SK-N-SH treated with all-trans-retinoic acid at 6 μM for 48 hours (cell line): ENCODE results near the gene NAA10.

Source experiments
- ATAC-seq: fragments of 200-7000 bp; cut with Tn5 transposase; 3 replicates; pipeline ENCODE4 v1.9.1; 2020; ENCODE audit warnings: mild to moderate bottlenecking, moderate library complexity
- ARNTL ChIP-seq: fragments of 450-650 bp; formaldehyde crosslinking; IDR thresholded peaks from 2 replicates; pipeline ENCODE4 v1.5.0; 2020; ENCODE audit warnings: low read depth, mild to moderate bottlenecking, moderate library complexity, borderline replicate concordance
- BACH2 ChIP-seq: fragments of 250-450 bp; sonication (Bioruptor Pico); IDR thresholded peaks from 2 replicates; pipeline ENCODE4 v1.9.0; 2021; ENCODE audit warnings: mild to moderate bottlenecking, borderline replicate concordance
- CSDC2 ChIP-seq: fragments of 250-450 bp; sonication (Bioruptor Pico); IDR thresholded peaks from 2 replicates; pipeline ENCODE4 v1.5.0; 2020; ENCODE audit warnings: mild to moderate bottlenecking, moderate library complexity
- CSRNP3 ChIP-seq: fragments of 250-450 bp; sonication (Bioruptor Pico); IDR thresholded peaks from 2 replicates; pipeline ENCODE4 v1.5.1; 2021; ENCODE audit warnings: mild to moderate bottlenecking, moderate library complexity
- ESRRG ChIP-seq: fragments of 250-450 bp; sonication (Bioruptor Pico); IDR thresholded peaks from 2 replicates; pipeline ENCODE4 v1.6.1; 2021; ENCODE audit warnings: mild to moderate bottlenecking
- GLIS3 ChIP-seq: fragments of 250-450 bp; sonication (Bioruptor Pico); IDR thresholded peaks from 2 replicates; pipeline ENCODE4 v1.5.0; 2020; ENCODE audit warnings: mild to moderate bottlenecking, moderate library complexity
- ISL1 ChIP-seq: fragments of 250-450 bp; sonication (Bioruptor Pico); IDR thresholded peaks from 2 replicates; pipeline ENCODE4 v2.1.2; 2022; ENCODE audit warnings: mild to moderate bottlenecking, moderate library complexity
- OSR1 ChIP-seq: fragments of 250-450 bp; sonication (Bioruptor Pico); IDR thresholded peaks from 2 replicates; pipeline ENCODE4 v1.8.0; 2022; ENCODE audit warnings: moderate library complexity, mild to moderate bottlenecking, inconsistent platforms
- POU6F1 ChIP-seq: fragments of 250-450 bp; sonication (Bioruptor Pico); IDR thresholded peaks from 2 replicates; pipeline ENCODE4 v1.8.0; 2021; ENCODE audit warnings: low read depth, mild to moderate bottlenecking, moderate library complexity, borderline replicate concordance
- PPARA ChIP-seq: fragments of 250-450 bp; sonication (Bioruptor Pico); IDR thresholded peaks from 2 replicates; pipeline ENCODE4 v1.5.0; 2020; ENCODE audit warnings: mild to moderate bottlenecking, borderline replicate concordance
- RARB ChIP-seq: fragments of 250-450 bp; sonication (Bioruptor Pico); IDR thresholded peaks from 2 replicates; pipeline ENCODE4 v1.8.0; 2021; ENCODE audit warnings: mild to moderate bottlenecking, moderate library complexity
- SNAI2 ChIP-seq: fragments of 250-450 bp; sonication (Bioruptor Pico); IDR thresholded peaks from 2 replicates; pipeline ENCODE4 v1.5.0; 2020; ENCODE audit warnings: mild to moderate bottlenecking, moderate library complexity
- TCF4 ChIP-seq: fragments of 250-450 bp; sonication (Bioruptor Pico); IDR thresholded peaks from 2 replicates; pipeline ENCODE4 v1.8.0; 2021; ENCODE audit warnings: mild to moderate bottlenecking, moderate library complexity, borderline replicate concordance
- TOX ChIP-seq: fragments of 250-450 bp; sonication (Bioruptor Pico); IDR thresholded peaks from 2 replicates; pipeline ENCODE4 v1.8.0; 2021; ENCODE audit warnings: mild to moderate bottlenecking, moderate library complexity, borderline replicate concordance
- ZC3H10 ChIP-seq: fragments of 250-450 bp; sonication (Bioruptor Pico); IDR thresholded peaks from 2 replicates; pipeline ENCODE4 v1.5.1; 2021; ENCODE audit warnings: mild to moderate bottlenecking, moderate library complexity
- ZFP3 ChIP-seq: fragments of 250-450 bp; sonication (Bioruptor Pico); IDR thresholded peaks from 2 replicates; pipeline ENCODE4 v1.5.0; 2020; ENCODE audit warnings: mild to moderate bottlenecking, moderate library complexity
- ZFP30 ChIP-seq: fragments of 450-650 bp; formaldehyde crosslinking; IDR thresholded peaks from 2 replicates; pipeline ENCODE4 v1.5.0; 2022; ENCODE audit warnings: mild to moderate bottlenecking, moderate library complexity
- ZNF565 ChIP-seq: fragments of 450-650 bp; formaldehyde crosslinking; conservative IDR thresholded peaks from 2 replicates; pipeline ENCODE4 v1.5.0; 2020; ENCODE audit warnings: low read depth, mild to moderate bottlenecking, moderate library complexity
- ZNF70 ChIP-seq: fragments of 450-650 bp; formaldehyde crosslinking; IDR thresholded peaks from 2 replicates; pipeline ENCODE4 v1.5.0; 2020; ENCODE audit warnings: mild to moderate bottlenecking, moderate library complexity
- ZNF8 ChIP-seq: fragments of 450-650 bp; formaldehyde crosslinking; IDR thresholded peaks from 2 replicates; pipeline ENCODE4 v1.5.0; 2020; ENCODE audit warnings: mild to moderate bottlenecking, moderate library complexity
- TF ChIP-seq, protein P1 (sequence below): fragments of 250-450 bp; sonication (Bioruptor Pico); IDR thresholded peaks from 2 replicates; pipeline ENCODE4 v1.5.1; 2020; ENCODE audit warnings: low read depth, mild to moderate bottlenecking, moderate library complexity
- TF ChIP-seq, protein P2 (sequence below): fragments of 250-450 bp; sonication (Bioruptor Pico); IDR thresholded peaks from 2 replicates; pipeline ENCODE4 v1.5.0; 2020; ENCODE audit warnings: mild to moderate bottlenecking, moderate library complexity

Gene NAA10

GRCh38 chrX:153928846-153929245, 6.0 kb downstream of the NAA10 start:
- TF ChIP-seq CSDC2 (CRISPR knock-in tag) = no peak
- TF ChIP-seq GLIS3 (CRISPR knock-in tag) = no peak
- TF ChIP-seq ISL1 = no peak
- no peak for TF ChIP-seq TCF4
- TF ChIP-seq ESRRG (CRISPR knock-in tag) = no peak
- no peak for TF ChIP-seq RARB
- no peak for TF ChIP-seq TOX (CRISPR knock-in tag)
- TF ChIP-seq ZNF8 (CRISPR knock-in tag) = no peak
- TF ChIP-seq, protein P1, sequence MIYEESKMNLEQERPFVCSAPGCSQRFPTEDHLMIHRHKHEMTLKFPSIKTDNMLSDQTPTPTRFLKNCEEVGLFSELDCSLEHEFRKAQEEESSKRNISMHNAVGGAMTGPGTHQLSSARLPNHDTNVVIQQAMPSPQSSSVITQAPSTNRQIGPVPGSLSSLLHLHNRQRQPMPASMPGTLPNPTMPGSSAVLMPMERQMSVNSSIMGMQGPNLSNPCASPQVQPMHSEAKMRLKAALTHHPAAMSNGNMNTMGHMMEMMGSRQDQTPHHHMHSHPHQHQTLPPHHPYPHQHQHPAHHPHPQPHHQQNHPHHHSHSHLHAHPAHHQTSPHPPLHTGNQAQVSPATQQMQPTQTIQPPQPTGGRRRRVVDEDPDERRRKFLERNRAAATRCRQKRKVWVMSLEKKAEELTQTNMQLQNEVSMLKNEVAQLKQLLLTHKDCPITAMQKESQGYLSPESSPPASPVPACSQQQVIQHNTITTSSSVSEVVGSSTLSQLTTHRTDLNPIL (CRISPR knock-in tag) = no peak
- no peak for TF ChIP-seq ZNF70 (CRISPR knock-in tag)
- no peak for TF ChIP-seq POU6F1 (CRISPR knock-in tag)
- TF ChIP-seq PPARA (CRISPR knock-in tag) = no peak
- TF ChIP-seq ZFP30 (CRISPR knock-in tag) = no peak
- no peak for TF ChIP-seq ZC3H10 (CRISPR knock-in tag)
- no peak for TF ChIP-seq BACH2 (CRISPR knock-in tag)
- no peak for TF ChIP-seq ZFP3 (CRISPR knock-in tag)
- TF ChIP-seq OSR1 (CRISPR knock-in tag) = no peak
- no peak for ATAC-seq

DNA sequence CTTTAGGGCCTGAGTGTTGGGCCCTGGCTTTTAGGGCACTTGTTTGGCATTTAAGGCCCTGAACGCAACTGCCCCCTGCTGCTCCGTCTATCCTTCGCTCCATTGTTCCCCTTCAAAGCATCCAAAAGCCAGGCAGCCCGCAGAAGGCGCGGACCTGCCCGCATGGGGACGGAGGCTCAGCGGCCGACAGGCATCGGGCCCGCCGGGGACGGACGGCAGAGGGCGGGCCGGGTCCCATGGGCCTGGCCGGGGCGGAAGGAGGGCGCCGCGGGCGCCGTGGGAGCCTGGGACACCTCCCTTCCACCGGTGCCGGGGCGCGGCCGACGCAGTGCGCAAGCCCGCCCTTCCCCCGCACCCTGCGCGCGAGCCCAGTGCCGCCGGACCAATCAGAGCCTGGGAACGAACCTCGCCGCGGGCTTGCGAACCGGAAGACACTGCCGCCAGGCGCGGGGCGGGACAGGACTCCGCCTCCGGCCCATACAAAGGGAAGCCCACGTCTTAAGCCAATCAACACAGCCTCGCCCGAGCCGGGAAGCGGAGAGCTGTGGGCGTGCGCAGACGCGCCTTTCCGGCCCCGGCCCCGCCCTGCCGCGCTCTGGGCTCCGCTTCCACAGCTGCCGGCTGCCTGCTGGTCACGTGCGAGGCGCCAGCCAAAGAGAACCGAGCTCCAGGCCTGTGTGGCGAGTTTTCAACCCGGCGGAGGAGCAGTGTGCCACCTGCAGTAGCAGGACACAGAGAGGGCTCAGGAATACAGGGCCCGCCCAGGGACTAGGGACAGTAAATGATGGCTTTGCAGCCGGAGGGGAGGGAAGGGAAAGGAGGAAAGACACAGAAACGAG, 6.7 kb downstream of the NAA10 start:
- TF ChIP-seq, protein P1 (CRISPR knock-in tag) = no peak
- TF ChIP-seq, protein P2, sequence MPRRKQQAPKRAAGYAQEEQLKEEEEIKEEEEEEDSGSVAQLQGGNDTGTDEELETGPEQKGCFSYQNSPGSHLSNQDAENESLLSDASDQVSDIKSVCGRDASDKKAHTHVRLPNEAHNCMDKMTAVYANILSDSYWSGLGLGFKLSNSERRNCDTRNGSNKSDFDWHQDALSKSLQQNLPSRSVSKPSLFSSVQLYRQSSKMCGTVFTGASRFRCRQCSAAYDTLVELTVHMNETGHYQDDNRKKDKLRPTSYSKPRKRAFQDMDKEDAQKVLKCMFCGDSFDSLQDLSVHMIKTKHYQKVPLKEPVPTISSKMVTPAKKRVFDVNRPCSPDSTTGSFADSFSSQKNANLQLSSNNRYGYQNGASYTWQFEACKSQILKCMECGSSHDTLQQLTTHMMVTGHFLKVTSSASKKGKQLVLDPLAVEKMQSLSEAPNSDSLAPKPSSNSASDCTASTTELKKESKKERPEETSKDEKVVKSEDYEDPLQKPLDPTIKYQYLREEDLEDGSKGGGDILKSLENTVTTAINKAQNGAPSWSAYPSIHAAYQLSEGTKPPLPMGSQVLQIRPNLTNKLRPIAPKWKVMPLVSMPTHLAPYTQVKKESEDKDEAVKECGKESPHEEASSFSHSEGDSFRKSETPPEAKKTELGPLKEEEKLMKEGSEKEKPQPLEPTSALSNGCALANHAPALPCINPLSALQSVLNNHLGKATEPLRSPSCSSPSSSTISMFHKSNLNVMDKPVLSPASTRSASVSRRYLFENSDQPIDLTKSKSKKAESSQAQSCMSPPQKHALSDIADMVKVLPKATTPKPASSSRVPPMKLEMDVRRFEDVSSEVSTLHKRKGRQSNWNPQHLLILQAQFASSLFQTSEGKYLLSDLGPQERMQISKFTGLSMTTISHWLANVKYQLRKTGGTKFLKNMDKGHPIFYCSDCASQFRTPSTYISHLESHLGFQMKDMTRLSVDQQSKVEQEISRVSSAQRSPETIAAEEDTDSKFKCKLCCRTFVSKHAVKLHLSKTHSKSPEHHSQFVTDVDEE (CRISPR knock-in tag) = 0 out of 2 replicates have a peak, but pooled peaks have one; percentile 28
- TF ChIP-seq GLIS3 (CRISPR knock-in tag) = no peak
- peak; percentile 12; the same call in 1 of the 2 replicates for TF ChIP-seq CSDC2 (CRISPR knock-in tag)
- TF ChIP-seq, all 23 proteins: peak for 2
- peak; percentile 95 for ATAC-seq

DNA sequence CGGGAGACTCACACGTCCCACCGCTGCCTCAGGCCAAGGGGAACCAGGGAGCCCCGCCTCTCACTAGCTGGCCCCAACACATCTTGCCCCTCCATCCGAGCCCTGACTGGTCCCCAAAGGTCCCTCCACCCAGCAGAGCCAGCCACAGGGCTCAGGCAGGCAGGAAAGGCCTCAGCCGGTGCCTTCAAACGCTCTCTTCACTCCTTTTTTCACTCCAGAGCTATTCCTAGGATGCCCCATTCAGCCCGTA, 7.2 kb downstream of the NAA10 start:
- no peak; the same call in 1 of the 3 replicates for ATAC-seq
- no peak for TF ChIP-seq POU6F1 (CRISPR knock-in tag)
- TF ChIP-seq PPARA (CRISPR knock-in tag) = no peak
- TF ChIP-seq BACH2 (CRISPR knock-in tag) = no peak
- no peak for TF ChIP-seq CSRNP3 (CRISPR knock-in tag)
- TF ChIP-seq OSR1 (CRISPR knock-in tag) = no peak
- no peak for TF ChIP-seq ESRRG (CRISPR knock-in tag)
- no peak for TF ChIP-seq ZNF70 (CRISPR knock-in tag)
- no peak for TF ChIP-seq ZFP30 (CRISPR knock-in tag)
- no peak for TF ChIP-seq SNAI2 (CRISPR knock-in tag)
- TF ChIP-seq, protein P1 (CRISPR knock-in tag) = no peak
- TF ChIP-seq RARB = no peak
- no peak for TF ChIP-seq CSDC2 (CRISPR knock-in tag)
- TF ChIP-seq GLIS3 (CRISPR knock-in tag) = no peak
- no peak for TF ChIP-seq ISL1
- no peak for TF ChIP-seq ARNTL
- TF ChIP-seq ZNF565 = no peak
